C1 segment of cervical spinal cord (tissue), 14 donors: Measurements from ENCODE around the gene TNNC1.

Experiments used
- DNase-seq, 14 donors: peaks; one replicate each; lab custom pipeline; 2025; lab: John Stamatoyannopoulos, UW

Gene TNNC1

GRCh38 chr3:52432225-52432624 lies 21.6 kb downstream of the TNNC1 start:
- DNase-seq, result no peak

GRCh38 chr3:52431459-52432223 lies 22.2 kb downstream of the TNNC1 start:
- DNase-seq, result no peak

- DNase-seq, result no peak
Measured at GRCh38 chr3:52430416-52430810, 23.4 kb downstream of the TNNC1 start.

DNA sequence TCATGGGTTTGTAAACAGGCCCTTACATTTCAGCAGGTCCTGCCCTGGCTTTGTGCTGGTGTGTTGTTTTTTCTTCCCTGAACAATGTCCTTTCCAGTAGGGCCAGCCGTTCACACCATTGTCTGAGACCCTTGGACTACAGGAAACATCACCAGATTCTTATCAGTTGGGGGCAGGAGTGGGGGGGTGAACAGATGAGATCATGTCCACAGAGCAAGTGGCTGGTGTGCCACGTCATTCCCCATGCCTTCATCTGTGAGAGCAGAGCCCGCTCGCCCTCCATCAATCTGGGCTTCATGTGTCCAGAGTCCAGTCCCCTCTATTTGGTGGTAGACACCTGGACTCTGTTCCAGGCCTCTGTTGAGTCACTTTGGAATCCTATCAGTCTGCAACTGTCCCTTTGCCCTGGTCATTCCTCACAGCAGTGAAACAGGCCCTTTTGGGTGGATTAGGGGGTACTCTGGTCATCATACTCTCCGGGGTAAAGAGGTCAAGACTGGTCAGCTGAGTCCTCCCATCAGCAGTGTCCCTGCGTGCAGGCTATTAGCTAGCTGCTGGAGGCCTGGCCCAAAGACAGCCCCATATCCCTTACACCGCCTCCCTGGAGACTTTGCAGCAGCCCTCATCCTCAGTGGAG lies 23.9 kb downstream of the TNNC1 start:
- no peak for DNase-seq

DNA sequence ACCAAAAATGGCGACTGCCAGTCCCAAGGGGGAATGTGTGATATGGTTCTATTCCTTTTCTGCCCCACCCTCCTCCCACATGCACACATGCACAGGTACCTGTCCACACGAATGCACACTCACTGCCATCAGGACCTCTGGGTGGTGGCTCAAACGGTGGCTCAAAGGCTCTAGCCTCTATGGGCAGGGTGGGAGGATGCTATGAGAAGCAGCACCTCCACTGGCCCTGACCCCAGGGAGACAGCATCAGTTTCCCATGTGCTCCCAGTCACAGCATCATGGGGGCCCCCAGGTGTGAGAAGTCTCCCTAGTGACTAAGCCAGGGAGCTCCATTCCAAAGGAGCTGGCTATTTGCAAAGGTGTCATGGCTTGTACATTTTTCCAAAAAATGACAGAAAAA lies 24.8 kb downstream of the TNNC1 start:
- DNase-seq, result no peak

GRCh38 chr3:52428151-52429005 lies 25.5 kb downstream of the TNNC1 start:
- DNase-seq, result peak in 9 of 14 donors; percentile 16 to 82 (median 40)

GRCh38 chr3:52423173-52423572 lies 30.7 kb downstream of the TNNC1 start:
- DNase-seq, result no peak

- no peak for DNase-seq
Measured at GRCh38 chr3:52422669-52423068, 31.2 kb downstream of the TNNC1 start.

- no peak for DNase-seq
Measured at GRCh38 chr3:52420388-52420787, 33.5 kb downstream of the TNNC1 start.

- DNase-seq, result no peak
Measured at GRCh38 chr3:52415800-52416199, 38.0 kb downstream of the TNNC1 start.

DNA sequence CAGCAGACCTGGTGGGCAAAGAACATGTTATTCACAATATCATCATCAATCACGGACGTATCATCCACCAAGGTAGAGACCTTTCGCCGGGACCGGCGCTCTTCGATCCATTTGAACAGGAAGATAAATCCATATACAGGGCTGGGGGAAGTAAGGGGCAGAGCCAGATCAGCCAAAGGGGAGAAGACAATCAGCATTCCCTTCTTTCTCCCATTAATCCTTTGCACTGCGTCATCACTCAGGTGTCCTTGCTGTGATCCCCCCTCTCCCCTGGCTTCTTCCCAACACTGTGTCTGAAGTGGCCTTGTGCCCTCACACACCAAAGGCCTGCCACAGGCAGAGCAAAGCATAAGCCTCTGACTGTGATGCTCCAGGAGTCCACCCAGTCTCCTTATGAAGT lies 45.4 kb downstream of the TNNC1 start:
- no peak for DNase-seq

DNA sequence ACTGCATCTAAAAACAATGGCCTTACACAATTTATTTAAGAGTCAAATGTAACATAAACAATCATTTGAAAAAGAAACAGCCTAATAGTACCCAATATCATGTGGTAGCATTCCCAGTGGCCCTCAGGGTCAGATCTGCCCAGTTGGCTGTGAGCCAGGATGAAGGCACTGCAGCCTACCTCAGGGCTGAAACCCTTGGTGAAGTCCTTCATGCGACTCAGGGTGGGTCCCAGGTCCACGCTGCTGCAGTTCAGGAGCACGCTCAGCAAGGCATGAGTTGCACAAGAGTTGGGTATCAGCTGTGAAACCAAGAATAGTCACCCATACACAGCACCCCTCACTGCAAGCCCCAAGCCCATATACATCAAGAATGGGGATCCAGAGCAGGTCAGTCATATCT lies 46.1 kb downstream of the TNNC1 start:
- no peak for DNase-seq

- DNase-seq, result no peak
Measured at GRCh38 chr3:52406791-52407510, 46.9 kb downstream of the TNNC1 start.

DNA sequence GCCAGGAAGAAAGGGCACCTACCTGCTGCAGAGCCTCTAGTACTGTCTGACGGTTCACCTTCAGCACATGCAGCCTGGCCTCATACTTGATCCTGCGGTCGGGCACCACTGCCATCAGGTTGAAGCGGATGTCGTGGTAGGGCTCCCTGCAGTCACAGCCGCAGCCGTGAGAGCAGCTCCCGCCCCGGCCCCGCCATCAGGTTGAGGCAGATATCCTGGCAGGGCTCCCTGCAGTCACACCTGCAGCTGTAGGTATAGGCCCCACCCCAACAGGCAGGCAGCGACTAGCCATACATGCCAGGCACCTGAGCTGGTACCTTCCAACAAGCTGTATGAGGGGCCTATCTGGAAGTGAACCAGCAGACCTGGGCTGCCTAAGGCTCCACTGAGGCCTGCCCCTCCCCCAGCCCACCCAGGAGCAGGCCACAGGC lies 47.6 kb downstream of the TNNC1 start:
- no peak for DNase-seq

DNA sequence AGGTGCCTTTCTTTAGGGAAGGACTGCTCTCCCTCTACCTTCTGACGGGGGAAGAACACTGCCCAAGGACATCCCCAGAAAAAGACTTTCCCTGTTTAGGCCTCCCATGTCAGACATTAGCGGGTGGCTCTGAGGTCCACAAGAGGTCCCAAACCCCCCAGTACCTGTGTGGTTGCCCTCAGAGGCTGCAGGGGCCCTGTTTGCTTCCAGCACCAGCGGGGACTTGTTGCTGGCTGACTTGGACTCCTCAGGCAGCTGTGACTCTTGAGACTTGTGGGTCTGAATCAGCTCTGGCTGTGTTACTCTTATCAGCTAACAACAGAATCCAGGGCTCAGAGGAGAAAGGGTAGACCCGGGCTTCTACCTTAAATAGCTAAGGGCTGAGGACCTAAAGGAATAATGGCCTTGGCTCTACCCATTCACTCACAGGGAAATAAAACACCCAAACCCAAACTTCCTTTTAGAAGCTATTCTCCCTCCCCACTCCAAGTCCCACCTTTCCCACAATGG lies 48.2 kb downstream of the TNNC1 start:
- no peak for DNase-seq

GRCh38 chr3:52405066-52405465 lies 48.8 kb downstream of the TNNC1 start:
- no peak for DNase-seq

GRCh38 chr3:52404391-52404790 lies 49.5 kb downstream of the TNNC1 start:
- DNase-seq, result no peak

DNA sequence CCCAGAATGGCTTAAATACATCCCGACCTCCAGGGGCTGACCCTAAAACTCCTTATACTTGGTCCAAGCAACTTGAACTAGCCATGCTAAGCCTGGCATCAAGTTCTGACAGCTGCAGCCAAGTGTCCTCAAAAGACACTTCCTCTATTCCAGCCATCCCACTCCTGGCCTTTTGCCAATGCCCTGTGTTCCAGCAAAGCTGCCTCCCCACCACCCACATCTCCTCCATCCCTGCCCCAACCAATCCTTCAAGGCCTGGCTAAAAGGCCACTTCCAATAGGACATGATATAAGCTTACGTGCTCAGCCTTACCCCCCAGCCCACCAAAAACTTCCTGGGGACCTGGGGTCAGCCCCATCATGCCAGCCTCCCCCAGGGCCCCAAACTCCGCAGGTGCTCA lies 49.9 kb downstream of the TNNC1 start:
- DNase-seq, result no peak

DNA sequence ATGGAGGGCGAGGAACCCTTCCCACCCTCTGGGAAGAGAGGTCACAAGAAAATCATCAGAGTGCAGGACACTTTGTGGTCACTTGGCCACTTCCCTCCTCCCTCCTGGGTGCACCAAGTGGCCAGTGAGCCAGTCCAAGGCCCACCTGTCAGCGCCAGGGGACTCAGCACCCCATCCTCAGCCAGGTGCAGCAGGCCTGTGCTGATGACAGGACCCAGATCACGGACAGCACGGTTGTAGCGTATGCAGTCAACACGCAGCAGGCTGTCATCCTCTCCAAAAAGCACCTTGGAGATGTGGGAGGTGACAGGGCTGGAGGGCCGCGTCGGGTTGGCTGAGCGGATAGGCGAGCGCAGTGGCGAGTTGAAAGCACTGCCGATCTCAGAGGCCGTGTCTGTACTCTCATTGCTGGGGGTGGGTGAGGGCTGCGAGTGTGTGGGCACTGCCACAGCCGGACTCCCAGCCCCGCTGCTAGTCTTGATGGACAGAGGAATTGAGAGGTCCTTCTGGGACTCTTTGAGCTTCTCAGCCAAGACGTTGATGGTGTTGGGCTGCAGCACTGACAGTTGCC lies 50.5 kb downstream of the TNNC1 start:
- DNase-seq, result no peak

GRCh38 chr3:52402706-52403270 lies 51.1 kb downstream of the TNNC1 start:
- DNase-seq, result no peak

DNA sequence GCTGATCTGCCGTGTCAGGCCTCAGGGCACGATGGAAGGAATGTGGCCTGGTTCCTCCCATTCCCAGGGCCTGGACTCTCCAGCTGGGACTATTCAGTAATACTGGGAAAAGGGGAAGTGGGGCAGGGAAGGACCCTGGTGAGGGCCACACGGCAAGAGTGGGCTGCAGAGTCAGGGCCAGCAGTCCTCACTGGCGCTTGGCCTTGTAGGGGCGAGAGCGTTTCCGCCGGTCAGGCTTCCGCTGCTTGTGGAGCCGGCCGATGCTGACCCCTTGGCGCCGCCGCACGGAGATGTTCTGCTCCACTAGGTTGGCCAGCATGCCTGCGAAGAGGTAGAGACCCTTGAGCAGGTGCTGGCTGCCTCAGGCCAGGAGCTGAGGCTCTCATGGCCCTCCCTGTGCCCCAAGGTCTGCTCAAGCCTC lies 51.7 kb downstream of the TNNC1 start:
- no peak for DNase-seq
